ENCODE data around the gene KIF19.

The KIF19 gene

GRCh38 chr17:74305865-74306654 lies 20.0 kb upstream of the KIF19 start:
- Histone ChIP-seq H3K4me3 (ENCODE audit: low read depth in 1 of 2, low read length in 2 of 2) (no peak overlapping the region), H3K4me1 (ENCODE audit: insufficient read depth, low read length) (no peaks in the 10 kb centered on the region), H3K9me3 (ENCODE audit: low read length) (no peaks in the 10 kb centered on the region), H3K27ac (ENCODE audit: low read depth, low read length) (no peak overlapping the region), H3K9ac (ENCODE audit: low read length) (no peak overlapping the region), H3K36me3 (ENCODE audit: insufficient read depth, low read length) (no peaks in the 10 kb centered on the region), H3K27me3 (ENCODE audit: control insufficient read depth in 1 of 2, insufficient read depth in 2 of 2, low read length in 2 of 2) (no peaks in the 10 kb centered on the region)

- Histone ChIP-seq H3K4me3 (ENCODE audit: low read depth in 1 of 2, low read length in 2 of 2) (no peak overlapping the region), H3K4me1 (ENCODE audit: insufficient read depth, low read length) (no peaks in the 10 kb centered on the region), H3K9ac (ENCODE audit: low read length) (no peak overlapping the region), H3K9me3 (ENCODE audit: low read length) (no peaks in the 10 kb centered on the region), H3K36me3 (ENCODE audit: insufficient read depth, low read length) (no peaks in the 10 kb centered on the region), H3K27me3 (ENCODE audit: control insufficient read depth in 1 of 2, insufficient read depth in 2 of 2, low read length in 2 of 2) (no peaks in the 10 kb centered on the region), H3K27ac (ENCODE audit: low read depth, low read length) (no peak overlapping the region)
Observed at GRCh38 chr17:74307984-74308773, 17.8 kb upstream of the KIF19 start.

GRCh38 chr17:74309902-74310301 lies 16.1 kb upstream of the KIF19 start:
- no peaks in the 10 kb centered on the region for H3K36me3 ChIP-seq (ENCODE audit: insufficient read depth, low read length)
- H3K9ac ChIP-seq (ENCODE audit: low read length) = no peak overlapping the region
- no peaks in the 10 kb centered on the region for H3K27me3 ChIP-seq (ENCODE audit: control insufficient read depth in 1 of 2, insufficient read depth in 2 of 2, low read length in 2 of 2)
- H3K27ac ChIP-seq (ENCODE audit: low read depth, low read length) = no peak overlapping the region
- H3K9me3 ChIP-seq (ENCODE audit: low read length) = no peaks in the 10 kb centered on the region
- no peak overlapping the region for H3K4me3 ChIP-seq (ENCODE audit: low read depth in 1 of 2, low read length in 2 of 2)
- H3K4me1 ChIP-seq (ENCODE audit: insufficient read depth, low read length) = no peaks in the 10 kb centered on the region

- Histone ChIP-seq H3K36me3 (ENCODE audit: insufficient read depth, low read length) (no peaks in the 10 kb centered on the region), H3K27me3 (ENCODE audit: control insufficient read depth in 1 of 2, insufficient read depth in 2 of 2, low read length in 2 of 2) (no peaks in the 10 kb centered on the region), H3K9me3 (ENCODE audit: low read length) (no peaks in the 10 kb centered on the region), H3K4me1 (ENCODE audit: insufficient read depth, low read length) (no peaks in the 10 kb centered on the region), H3K9ac (ENCODE audit: low read length) (no peak overlapping the region), H3K27ac (ENCODE audit: low read depth, low read length) (no peak overlapping the region), H3K4me3 (ENCODE audit: low read depth in 1 of 2, low read length in 2 of 2) (no peak overlapping the region)
Observed at GRCh38 chr17:74314877-74315276, 11.1 kb upstream of the KIF19 start.

GRCh38 chr17:74316220-74316619 lies 9.8 kb upstream of the KIF19 start:
- H3K9me3 ChIP-seq (ENCODE audit: low read length) = no peaks in the 10 kb centered on the region
- no peak overlapping the region for H3K4me3 ChIP-seq (ENCODE audit: low read depth in 1 of 2, low read length in 2 of 2)
- no peaks in the 10 kb centered on the region for H3K4me1 ChIP-seq (ENCODE audit: insufficient read depth, low read length)
- H3K36me3 ChIP-seq (ENCODE audit: insufficient read depth, low read length) = no peaks in the 10 kb centered on the region
- no peaks in the 10 kb centered on the region for H3K27me3 ChIP-seq (ENCODE audit: control insufficient read depth in 1 of 2, insufficient read depth in 2 of 2, low read length in 2 of 2)
- no peak overlapping the region for H3K9ac ChIP-seq (ENCODE audit: low read length)
- no peak overlapping the region for H3K27ac ChIP-seq (ENCODE audit: low read depth, low read length)

GRCh38 chr17:74317071-74317470 lies 9.0 kb upstream of the KIF19 start:
- Histone ChIP-seq H3K4me3 (ENCODE audit: low read depth in 1 of 2, low read length in 2 of 2) (no peak overlapping the region), H3K9me3 (ENCODE audit: low read length) (no peaks in the 10 kb centered on the region), H3K4me1 (ENCODE audit: insufficient read depth, low read length) (no peaks in the 10 kb centered on the region), H3K27ac (ENCODE audit: low read depth, low read length) (no peak overlapping the region), H3K36me3 (ENCODE audit: insufficient read depth, low read length) (no peaks in the 10 kb centered on the region), H3K9ac (ENCODE audit: low read length) (no peak overlapping the region), H3K27me3 (ENCODE audit: control insufficient read depth in 1 of 2, insufficient read depth in 2 of 2, low read length in 2 of 2) (no peaks in the 10 kb centered on the region)

GRCh38 chr17:74318391-74318790 lies 7.6 kb upstream of the KIF19 start:
- Histone ChIP-seq H3K9me3 (ENCODE audit: low read length) (no peaks in the 10 kb centered on the region), H3K36me3 (ENCODE audit: insufficient read depth, low read length) (no peaks in the 10 kb centered on the region), H3K27ac (ENCODE audit: low read depth, low read length) (no peak overlapping the region), H3K27me3 (ENCODE audit: control insufficient read depth in 1 of 2, insufficient read depth in 2 of 2, low read length in 2 of 2) (no peaks in the 10 kb centered on the region), H3K4me3 (ENCODE audit: low read depth in 1 of 2, low read length in 2 of 2) (no peak overlapping the region), H3K4me1 (ENCODE audit: insufficient read depth, low read length) (no peaks in the 10 kb centered on the region), H3K9ac (ENCODE audit: low read length) (no peak overlapping the region)

GRCh38 chr17:74324521-74324920 lies 1.5 kb upstream of the KIF19 start:
- Histone ChIP-seq H3K4me3 (ENCODE audit: low read depth in 1 of 2, low read length in 2 of 2) (no peak overlapping the region), H3K4me1 (ENCODE audit: insufficient read depth, low read length) (peaks cover 12% of the 10 kb centered on the region), H3K9me3 (ENCODE audit: low read length) (no peaks in the 10 kb centered on the region), H3K27me3 (ENCODE audit: control insufficient read depth in 1 of 2, insufficient read depth in 2 of 2, low read length in 2 of 2) (peaks cover 0 to 32% of the 10 kb centered on the region in 2 donors), H3K9ac (ENCODE audit: low read length) (no peak overlapping the region), H3K36me3 (ENCODE audit: insufficient read depth, low read length) (no peaks in the 10 kb centered on the region), H3K27ac (ENCODE audit: low read depth, low read length) (no peak overlapping the region)

- Histone ChIP-seq H3K36me3 (ENCODE audit: insufficient read depth, low read length) (no peaks in the 10 kb centered on the region), H3K27me3 (ENCODE audit: control insufficient read depth in 1 of 2, insufficient read depth in 2 of 2, low read length in 2 of 2) (peaks cover 0 to 32% of the 10 kb centered on the region in 2 donors), H3K9ac (ENCODE audit: low read length) (no peak overlapping the region), H3K27ac (ENCODE audit: low read depth, low read length) (no peak overlapping the region), H3K4me1 (ENCODE audit: insufficient read depth, low read length) (peaks cover 12% of the 10 kb centered on the region), H3K9me3 (ENCODE audit: low read length) (no peaks in the 10 kb centered on the region), H3K4me3 (ENCODE audit: low read depth in 1 of 2, low read length in 2 of 2) (peak overlapping the region in 1 of 2 donors; percentile 43)
Observed at GRCh38 chr17:74325376-74325742, 667 bp upstream of the KIF19 start.

GRCh38 chr17:74326506-74326905 lies 480 bp downstream of the KIF19 start:
- no peaks in the 10 kb centered on the region for H3K36me3 ChIP-seq (ENCODE audit: insufficient read depth, low read length)
- H3K4me3 ChIP-seq (ENCODE audit: low read depth in 1 of 2, low read length in 2 of 2) = peak overlapping the region in 1 of 2 donors; percentile 43

GRCh38 chr17:74328487-74328886 lies 2.5 kb downstream of the KIF19 start:
- H3K9ac ChIP-seq (ENCODE audit: low read length) = no peak overlapping the region
- H3K4me3 ChIP-seq (ENCODE audit: low read depth in 1 of 2, low read length in 2 of 2) = no peak overlapping the region
- peaks cover 12% of the 10 kb centered on the region for H3K4me1 ChIP-seq (ENCODE audit: insufficient read depth, low read length)
- H3K27ac ChIP-seq (ENCODE audit: low read depth, low read length) = no peak overlapping the region
- no peaks in the 10 kb centered on the region for H3K9me3 ChIP-seq (ENCODE audit: low read length)
- no peaks in the 10 kb centered on the region for H3K36me3 ChIP-seq (ENCODE audit: insufficient read depth, low read length)
- peaks cover 0 to 40% of the 10 kb centered on the region in 2 donors for H3K27me3 ChIP-seq (ENCODE audit: control insufficient read depth in 1 of 2, insufficient read depth in 2 of 2, low read length in 2 of 2)

More at GRCh38 chr17:74326506-74326905, 480 bp downstream of the KIF19 start:
- Histone ChIP-seq H3K27ac (ENCODE audit: low read depth, low read length) (no peak overlapping the region), H3K27me3 (ENCODE audit: control insufficient read depth in 1 of 2, insufficient read depth in 2 of 2, low read length in 2 of 2) (peaks cover 0 to 40% of the 10 kb centered on the region in 2 donors), H3K9me3 (ENCODE audit: low read length) (no peaks in the 10 kb centered on the region), H3K9ac (ENCODE audit: low read length) (no peak overlapping the region), H3K4me1 (ENCODE audit: insufficient read depth, low read length) (peaks cover 12% of the 10 kb centered on the region)
